ENCODE measurements around the gene SYNE4.

- TF ChIP-seq, protein P1, sequence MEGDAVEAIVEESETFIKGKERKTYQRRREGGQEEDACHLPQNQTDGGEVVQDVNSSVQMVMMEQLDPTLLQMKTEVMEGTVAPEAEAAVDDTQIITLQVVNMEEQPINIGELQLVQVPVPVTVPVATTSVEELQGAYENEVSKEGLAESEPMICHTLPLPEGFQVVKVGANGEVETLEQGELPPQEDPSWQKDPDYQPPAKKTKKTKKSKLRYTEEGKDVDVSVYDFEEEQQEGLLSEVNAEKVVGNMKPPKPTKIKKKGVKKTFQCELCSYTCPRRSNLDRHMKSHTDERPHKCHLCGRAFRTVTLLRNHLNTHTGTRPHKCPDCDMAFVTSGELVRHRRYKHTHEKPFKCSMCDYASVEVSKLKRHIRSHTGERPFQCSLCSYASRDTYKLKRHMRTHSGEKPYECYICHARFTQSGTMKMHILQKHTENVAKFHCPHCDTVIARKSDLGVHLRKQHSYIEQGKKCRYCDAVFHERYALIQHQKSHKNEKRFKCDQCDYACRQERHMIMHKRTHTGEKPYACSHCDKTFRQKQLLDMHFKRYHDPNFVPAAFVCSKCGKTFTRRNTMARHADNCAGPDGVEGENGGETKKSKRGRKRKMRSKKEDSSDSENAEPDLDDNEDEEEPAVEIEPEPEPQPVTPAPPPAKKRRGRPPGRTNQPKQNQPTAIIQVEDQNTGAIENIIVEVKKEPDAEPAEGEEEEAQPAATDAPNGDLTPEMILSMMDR (IDR thresholded peaks at IDR 0.05) = no peak
- no peak for TF ChIP-seq POLR2A (IDR thresholded peaks at IDR 0.05)
These were observed 29.7 kb downstream of the SYNE4 start for GRCh38 chr19:35978832-35979365.

Measured in testis (tissue), 2 donors.